GM18505 (cell line): ENCODE results near the gene HMGB1.
"Not testable (repeated sequence)": the region's sequence is repeated elsewhere in the genome, so short reads cannot be mapped to it uniquely, and the experiment has no call there.

Experiments
- ATAC-seq: cut with Tn5 transposase; IDR thresholded peaks from one replicate; pipeline ENCODE4 v1.9.1; 2021; ENCODE audit not compliant: unreplicated experiment
- POLR2A ChIP-seq: IDR thresholded peaks from 4 replicates; pipeline ENCODE4 v1.6.1; 2011; ENCODE audit warnings: borderline replicate concordance; ENCODE audit not compliant: insufficient read depth, insufficient read length; ENCODE audit errors: extremely low read depth

HMGB1 gene

DNA sequence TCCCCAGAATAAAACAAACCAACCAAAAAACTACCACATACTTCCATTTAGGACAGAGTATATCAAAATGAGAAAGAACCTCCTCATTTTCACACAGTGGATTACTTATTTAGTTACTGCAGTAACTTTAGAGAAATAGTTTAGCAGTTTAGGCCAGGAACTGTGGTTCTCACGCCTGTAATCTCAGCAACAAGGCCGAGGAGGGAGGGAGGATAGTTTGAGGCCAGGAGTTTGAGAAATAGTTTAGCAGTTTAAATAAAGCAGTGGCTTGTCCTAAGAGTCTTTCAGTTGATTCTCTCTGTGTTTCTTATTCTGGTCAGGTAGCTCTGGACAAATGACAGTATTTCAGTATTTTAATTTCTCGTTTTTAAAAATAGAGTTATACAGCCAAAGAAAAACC is 9.4 kb downstream of the HMGB1 start:
- no peak for ATAC-seq
- no peak for TF ChIP-seq POLR2A

DNA sequence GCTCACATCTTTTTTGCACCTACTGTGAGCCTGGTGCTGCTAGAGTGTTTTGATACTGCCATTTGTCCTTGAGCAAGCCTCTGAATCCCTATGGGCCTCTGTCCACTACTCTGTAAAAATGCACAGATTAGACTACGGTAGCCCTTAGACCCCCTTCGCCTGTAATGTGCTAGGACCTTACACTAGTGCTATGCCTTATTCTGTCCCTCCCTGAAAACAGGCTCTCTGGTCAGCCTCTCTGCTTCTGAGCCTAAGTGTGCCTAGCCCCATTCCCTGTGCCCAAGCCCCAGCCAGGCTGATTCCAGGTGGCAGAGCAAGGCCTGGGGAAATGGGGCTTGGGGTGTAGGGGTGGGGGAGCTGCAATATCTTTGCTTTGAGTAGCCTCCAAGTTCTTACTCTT is 10.7 kb downstream of the HMGB1 start:
- ATAC-seq = no peak
- TF ChIP-seq POLR2A = no peak

DNA sequence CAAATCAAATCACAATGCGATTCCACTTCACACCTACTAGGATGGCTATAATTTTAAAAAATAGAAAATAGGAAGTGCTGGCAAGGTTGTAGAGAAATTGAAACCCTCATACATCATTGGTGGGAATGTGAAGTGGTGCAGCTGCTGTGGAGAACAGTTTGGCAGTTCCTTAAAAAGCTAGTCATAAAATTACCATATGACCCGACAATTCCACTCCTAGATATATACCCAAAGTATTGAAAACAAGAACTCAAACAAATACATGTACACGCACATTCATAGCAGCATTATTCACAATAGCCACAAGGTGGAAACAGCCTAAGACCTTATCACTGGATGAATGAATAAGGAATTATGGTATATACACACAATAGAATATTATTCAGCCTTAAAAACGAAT is 12.0 kb downstream of the HMGB1 start:
- no peak for TF ChIP-seq POLR2A
- no peak for ATAC-seq

DNA sequence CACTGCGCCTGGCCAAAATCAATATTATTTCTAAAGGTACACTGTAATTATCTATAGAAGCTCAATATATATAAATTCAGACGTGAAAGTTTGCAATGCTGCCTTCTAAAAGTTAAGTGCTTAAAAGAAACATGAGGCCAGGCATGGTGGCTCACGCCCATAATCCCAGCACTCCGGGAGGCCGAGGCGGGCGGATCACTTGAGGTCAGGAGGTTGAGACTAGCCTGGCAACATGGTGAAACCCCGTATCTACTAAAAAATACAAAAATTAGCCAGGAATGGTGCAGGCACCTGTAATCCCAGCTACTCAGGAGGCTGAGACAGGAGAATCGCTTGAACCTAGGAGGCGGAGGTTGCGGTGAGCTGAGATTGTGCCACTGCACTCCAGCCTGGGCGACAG is 14.3 kb downstream of the HMGB1 start:
- not testable (repeated sequence) for ATAC-seq

DNA sequence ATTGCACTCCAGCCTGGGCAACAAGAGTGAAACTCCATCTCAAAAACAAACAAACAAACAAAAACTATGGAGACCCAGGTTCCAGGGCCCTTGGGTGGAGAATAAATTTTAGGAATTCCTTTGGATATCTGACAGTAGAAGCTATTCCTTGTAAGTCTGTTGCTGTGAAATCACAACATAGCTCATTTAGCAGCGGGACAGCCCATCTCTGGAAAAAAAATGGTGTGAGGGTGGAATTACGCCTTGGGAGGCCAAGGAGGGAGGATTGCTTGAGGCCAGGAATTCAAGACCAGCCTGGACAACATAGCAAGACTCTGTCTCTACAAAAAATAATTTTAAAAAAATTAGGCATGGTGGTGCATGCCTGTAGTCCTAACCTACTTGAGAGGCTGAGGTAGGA is 15.7 kb downstream of the HMGB1 start:
- ATAC-seq = no peak
- TF ChIP-seq POLR2A = no peak

DNA sequence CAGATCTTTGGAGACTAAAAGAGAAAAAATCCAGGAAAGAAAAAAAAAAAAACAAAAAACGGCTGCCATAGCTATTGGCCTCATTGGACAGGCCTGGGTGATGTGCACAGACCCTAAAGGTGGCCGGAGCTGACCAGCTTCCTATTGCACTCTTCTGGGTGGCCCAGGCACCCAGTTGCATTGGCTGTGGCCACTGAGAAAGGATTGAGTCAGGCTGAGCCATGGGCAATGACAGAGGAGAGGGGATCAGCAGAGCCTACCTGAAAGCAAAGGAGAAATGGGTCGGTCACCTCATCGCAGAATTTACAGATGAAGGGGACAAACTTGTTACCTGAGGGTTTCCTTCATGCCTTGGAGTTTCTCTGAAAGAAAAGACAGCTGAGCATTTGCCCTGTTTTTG is 17.3 kb downstream of the HMGB1 start:
- ATAC-seq = no peak
- no peak for TF ChIP-seq POLR2A

DNA sequence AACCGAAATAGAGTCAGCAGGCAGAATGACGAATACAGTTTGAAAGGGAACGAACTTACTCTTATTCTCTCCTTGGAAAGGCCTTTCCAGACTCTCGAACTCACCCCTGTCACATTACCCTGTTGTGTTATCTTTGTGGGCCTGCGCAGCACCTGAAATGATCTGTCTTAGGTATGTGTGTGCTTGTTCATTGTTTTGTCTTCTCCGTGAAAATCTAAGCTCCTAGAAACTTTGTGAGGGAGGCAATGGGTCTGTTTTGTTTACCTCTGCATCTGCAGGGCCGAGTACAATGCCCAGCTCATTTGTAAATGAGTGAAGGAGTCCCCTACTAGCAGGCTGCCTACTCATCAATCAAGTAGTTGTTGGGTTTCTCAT is 19.6 kb downstream of the HMGB1 start:
- ATAC-seq = no peak
- no peak for TF ChIP-seq POLR2A

DNA sequence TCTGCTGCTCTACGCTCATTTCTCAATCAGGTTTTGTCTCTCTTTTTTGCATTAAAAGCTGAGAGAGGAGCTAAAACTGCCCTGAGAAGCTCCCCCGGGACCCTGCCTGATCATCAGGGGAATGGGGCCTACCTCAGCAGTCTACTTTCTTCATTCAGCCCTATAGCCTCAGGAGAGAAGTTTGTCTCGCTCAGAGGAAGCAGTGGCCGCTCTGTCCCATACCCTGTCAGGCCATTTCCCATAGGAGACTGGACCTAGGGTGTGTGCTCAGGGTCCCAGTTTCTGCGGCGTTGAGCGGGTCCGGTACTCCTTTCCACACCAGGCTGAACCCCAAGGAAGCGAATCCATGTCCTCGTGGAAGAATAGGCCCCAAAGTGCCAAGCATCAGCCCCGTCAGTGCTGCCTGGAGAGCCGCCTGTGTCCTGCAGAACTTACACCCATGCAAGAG is 21.8 kb downstream of the HMGB1 start:
- TF ChIP-seq POLR2A = no peak
- ATAC-seq = peak; percentile 38

DNA sequence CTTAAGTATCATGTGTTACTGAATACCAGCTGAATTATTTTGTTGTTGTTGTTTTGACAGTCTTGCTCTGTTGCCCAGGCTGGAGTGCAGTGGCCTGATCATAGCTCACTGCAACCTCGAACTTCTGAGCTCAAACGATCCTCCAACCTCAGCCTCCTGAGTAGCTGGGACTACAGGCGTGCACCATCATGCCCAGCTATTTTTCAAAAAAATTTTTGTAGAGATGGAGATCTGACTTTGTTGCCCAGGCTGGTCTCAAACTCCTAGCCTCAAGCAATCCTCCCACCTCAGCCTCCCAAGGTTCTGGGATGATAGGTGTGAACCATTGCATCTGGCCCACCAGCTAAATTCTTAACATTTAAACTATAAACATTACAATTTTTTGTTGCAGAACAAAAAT is 22.2 kb downstream of the HMGB1 start:
- not testable (repeated sequence) for ATAC-seq

DNA sequence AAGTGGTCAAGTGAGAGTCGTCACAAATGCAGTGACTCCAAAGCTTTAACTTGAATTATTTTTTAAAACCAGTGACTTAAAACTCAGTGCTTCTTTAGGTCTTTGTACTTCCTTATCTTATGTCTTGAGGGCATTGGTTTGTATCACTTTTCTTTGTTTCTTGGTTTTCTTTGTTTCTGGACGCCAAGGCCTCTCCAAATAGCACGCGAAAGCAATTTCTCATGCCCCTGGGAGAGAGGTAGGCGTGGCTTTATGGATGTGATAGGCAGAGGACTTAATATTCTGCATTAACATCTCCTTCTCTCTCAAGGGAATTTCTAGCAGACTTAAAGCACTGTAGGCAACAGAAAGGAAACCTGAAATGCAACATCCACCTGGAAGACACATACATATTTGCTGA is 22.8 kb downstream of the HMGB1 start:
- TF ChIP-seq POLR2A = no peak
- ATAC-seq = no peak

DNA sequence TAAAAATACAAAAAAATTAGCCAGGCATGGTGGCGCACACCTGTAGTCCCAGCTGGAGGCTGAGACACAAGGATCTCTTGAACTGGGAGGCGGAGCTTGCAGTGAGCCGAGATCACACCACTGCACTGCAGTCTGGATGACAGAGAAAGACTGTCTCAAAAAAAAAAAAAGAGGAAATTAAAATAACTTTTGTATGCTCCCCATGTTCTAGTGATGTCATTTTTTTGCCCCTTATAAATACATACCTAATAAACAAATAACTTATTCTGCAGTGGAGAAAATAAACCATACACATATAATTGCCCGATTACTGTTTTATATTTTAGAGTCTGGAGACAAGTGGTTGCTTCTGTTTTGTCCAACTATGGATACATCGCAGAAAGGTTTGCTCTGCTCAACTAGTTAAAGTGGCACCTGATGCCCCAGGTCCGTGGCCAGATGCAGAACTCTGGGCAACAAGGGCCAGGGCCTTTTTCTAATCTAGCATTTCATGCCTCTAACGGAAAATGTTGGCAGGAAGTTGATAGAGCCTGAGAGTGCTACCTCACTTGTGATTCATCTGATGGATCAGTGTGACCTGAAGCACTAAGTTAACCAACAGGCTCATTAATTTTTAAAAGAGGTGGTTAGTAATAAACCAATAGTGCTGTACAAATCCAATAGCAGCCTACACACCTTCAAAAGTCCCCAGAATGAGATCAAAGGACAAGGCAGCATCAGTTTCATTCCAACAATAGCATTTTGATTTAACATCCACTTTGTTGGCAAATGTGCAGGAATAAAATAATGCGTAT is 24.6 kb downstream of the HMGB1 start:
- no peak for ATAC-seq
- TF ChIP-seq POLR2A = no peak

DNA sequence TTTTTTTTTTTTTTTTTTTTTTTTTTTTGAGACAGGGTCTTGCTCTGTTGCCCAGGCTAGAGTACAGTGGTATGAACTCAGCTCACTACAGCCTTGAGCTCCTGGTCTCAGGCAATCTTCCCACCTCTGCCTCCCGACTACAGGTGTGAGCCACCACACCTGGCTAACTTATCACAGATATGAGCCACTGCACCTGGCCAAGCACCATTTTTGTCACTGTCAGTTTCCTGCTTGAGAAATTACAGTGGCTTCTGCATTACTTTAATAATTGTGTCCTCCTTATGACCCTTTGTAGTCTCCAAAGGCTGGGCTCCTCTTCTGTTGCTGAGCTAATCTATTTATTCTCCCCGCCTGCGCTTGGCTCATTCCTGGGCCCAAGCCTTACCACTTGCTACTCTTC is 27.4 kb downstream of the HMGB1 start:
- no peak for TF ChIP-seq POLR2A
- ATAC-seq = no peak

DNA sequence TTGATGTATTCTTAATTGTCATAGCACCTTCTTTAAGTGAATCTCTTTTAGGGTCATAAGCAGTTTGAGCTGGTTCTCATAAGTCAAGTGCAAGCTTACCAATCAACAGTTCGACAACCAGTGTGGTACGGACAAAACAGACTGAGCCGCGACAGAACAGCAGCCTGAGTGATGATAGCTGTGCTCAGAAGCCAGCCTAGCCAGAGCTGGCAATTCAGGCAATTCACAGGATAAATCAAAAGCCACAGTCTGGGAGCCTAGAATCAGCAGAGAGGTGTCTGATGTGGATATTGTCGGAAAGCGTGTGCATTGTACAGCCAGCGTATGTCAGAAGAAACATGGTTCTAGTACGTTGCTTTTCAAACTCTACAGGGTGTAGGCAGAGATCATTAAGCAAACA is 28.6 kb downstream of the HMGB1 start:
- ATAC-seq = no peak
- no peak for TF ChIP-seq POLR2A

DNA sequence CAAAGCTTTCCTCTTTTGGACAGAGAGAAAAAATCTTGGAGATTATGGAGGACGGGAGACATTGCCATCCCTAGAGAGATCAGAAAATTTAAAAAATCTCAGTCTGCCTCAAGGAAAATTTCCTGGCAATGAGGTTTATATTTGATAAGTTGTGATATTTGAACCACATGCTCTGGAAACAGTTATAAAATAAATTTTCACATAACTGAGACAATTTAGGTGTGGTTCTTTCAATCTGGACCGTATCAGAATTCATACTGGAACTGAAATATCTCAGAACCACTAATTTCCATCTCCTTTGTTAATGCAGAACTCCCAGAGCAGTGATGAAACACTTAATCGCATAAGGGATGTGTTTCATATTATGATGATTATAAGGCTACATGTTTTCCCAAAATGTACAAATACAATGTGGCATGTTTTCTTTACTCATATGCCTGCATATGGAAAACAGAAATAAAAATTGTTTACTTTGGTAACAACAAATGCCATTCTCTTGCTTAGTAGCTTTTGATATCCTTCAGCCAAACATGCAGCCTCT is 29.8 kb downstream of the HMGB1 start:
- no peak for TF ChIP-seq POLR2A

More for the DNA sequence above, 29.8 kb downstream of the HMGB1 start:
- no peak for ATAC-seq
